ENCODE measurements around the gene CD207. TPM values are rescaled to one million over a fixed set of nuclear protein-coding genes. Genes with fewer than 3 reads are reported as not detected.

The CD207 gene
- total RNA-seq, 3 donors from 2014 or later (not counting 1 experiment from before 2014, with no cell fraction given) = not detected

DNA sequence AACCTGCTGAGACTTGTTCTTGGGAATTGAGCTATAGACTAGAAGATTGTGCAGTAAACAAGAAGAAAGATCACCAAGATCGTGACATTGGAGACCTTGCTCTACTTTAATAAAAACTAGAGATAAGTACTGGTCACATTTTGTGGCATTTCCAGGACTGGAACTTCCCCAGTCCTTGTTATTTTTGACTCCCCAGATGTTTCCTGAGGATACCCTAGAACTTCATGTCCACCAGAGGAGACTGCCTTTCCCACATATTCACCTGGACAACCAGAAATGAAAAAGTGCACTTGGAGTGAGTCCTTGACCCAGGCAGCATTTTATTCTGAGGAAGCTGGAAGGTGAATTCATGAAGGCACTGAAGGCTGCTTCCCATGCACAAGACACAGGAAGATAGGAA lies 5.7 kb downstream of the CD207 start:
- Histone ChIP-seq H3K4me1 (ENCODE audit: control insufficient read depth, insufficient read depth, low read length) (no peaks in the 10 kb centered on the region), H3K36me3 (ENCODE audit: control insufficient read depth, insufficient read depth, low read length) (no peaks in the 10 kb centered on the region), H3K4me3 (ENCODE audit: low read length) (no peak overlapping the region), H3K9me3 (ENCODE audit: control insufficient read depth, insufficient read depth, low read length) (no peaks in the 10 kb centered on the region), H3K27ac (ENCODE audit: low read length) (no peak overlapping the region), H3K27me3 (ENCODE audit: control insufficient read depth, insufficient read depth, low read length) (no peaks in the 10 kb centered on the region)
- ATAC-seq (no peak), DNase-seq (no peak)
- H3K4me3 Mint-ChIP-seq = no peak overlapping the region
- H3K9me3 Mint-ChIP-seq = no peaks in the 10 kb centered on the region
- H3K4me1 Mint-ChIP-seq = peaks cover 4 to 28% of the 10 kb centered on the region in 2 donors
- no peaks in the 10 kb centered on the region for H3K36me3 Mint-ChIP-seq
- WGBS (ENCODE audit: insufficient coverage) = 86% methylated on average over 1 of the region's 1 CpG
- intact Hi-C loops (cut with micrococcal nuclease) = no loop called here
- peaks cover 0 to 3% of the 10 kb centered on the region in 2 donors for H3K27me3 Mint-ChIP-seq (ENCODE audit: low read depth in 2 of 2)
- H3K27ac Mint-ChIP-seq = no peak overlapping the region
- TF ChIP-seq, protein P1, sequence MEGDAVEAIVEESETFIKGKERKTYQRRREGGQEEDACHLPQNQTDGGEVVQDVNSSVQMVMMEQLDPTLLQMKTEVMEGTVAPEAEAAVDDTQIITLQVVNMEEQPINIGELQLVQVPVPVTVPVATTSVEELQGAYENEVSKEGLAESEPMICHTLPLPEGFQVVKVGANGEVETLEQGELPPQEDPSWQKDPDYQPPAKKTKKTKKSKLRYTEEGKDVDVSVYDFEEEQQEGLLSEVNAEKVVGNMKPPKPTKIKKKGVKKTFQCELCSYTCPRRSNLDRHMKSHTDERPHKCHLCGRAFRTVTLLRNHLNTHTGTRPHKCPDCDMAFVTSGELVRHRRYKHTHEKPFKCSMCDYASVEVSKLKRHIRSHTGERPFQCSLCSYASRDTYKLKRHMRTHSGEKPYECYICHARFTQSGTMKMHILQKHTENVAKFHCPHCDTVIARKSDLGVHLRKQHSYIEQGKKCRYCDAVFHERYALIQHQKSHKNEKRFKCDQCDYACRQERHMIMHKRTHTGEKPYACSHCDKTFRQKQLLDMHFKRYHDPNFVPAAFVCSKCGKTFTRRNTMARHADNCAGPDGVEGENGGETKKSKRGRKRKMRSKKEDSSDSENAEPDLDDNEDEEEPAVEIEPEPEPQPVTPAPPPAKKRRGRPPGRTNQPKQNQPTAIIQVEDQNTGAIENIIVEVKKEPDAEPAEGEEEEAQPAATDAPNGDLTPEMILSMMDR (IDR thresholded peaks at IDR 0.05) = no peak

DNA sequence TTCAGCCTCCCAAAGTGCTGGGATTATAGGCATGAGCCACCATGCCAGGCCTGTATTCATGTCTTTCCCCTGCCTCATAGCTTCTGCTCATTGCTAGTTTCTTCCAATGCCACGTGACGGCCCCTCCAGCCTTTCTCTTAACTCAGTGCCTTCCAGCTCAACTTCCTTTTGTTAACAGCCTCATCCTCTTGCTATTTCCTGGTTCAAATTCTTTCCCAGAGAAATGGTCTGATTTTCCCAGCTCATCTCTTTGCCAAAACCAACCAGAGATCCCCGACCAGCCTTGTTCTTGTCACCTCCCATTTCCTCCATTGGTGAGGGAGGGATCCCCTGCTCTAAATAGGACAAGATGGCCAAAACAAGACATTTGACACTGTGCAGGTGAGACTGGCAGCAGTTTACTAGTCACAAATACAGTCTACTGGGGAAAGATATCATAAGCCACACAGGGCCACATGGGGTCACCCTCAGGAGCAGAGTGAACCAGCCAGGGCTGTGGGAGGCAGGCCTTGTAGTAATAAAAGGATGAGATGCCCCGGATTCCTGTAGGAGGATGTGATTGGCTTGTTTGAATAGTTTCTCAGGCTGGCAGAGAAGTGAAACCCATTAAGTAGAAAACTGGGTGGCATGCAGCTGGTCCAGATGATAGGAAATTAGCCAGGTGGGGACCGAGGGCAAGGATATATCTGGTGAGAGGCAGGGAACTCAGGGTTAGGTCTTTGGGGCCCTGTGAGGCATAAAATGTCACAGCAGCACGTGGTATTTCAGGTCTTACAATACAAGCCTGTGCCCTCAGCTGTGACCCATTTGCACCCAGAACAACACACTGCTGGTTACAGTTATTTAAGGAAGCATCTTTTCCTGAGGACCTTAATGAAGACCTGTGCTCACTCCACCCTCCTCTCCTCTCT lies 6.4 kb downstream of the CD207 start:
- ATAC-seq = no peak
- intact Hi-C loops (cut with micrococcal nuclease) = no loop called here
- WGBS (ENCODE audit: insufficient coverage) = 69% methylated on average over 6 of the region's 6 CpGs
- no peaks in the 10 kb centered on the region for H3K36me3 Mint-ChIP-seq
- Histone ChIP-seq H3K4me1 (ENCODE audit: control insufficient read depth, insufficient read depth, low read length) (no peaks in the 10 kb centered on the region), H3K9me3 (ENCODE audit: control insufficient read depth, insufficient read depth, low read length) (no peaks in the 10 kb centered on the region), H3K27ac (ENCODE audit: low read length) (no peak overlapping the region), H3K4me3 (ENCODE audit: low read length) (no peak overlapping the region), H3K36me3 (ENCODE audit: control insufficient read depth, insufficient read depth, low read length) (no peaks in the 10 kb centered on the region), H3K27me3 (ENCODE audit: control insufficient read depth, insufficient read depth, low read length) (no peaks in the 10 kb centered on the region)
- DNase-seq = no peak
- peaks cover 4 to 22% of the 10 kb centered on the region in 2 donors for H3K4me1 Mint-ChIP-seq
- TF ChIP-seq, protein P1 (IDR thresholded peaks at IDR 0.05) = no peak
- peaks cover 0 to 3% of the 10 kb centered on the region in 2 donors for H3K27me3 Mint-ChIP-seq (ENCODE audit: low read depth in 2 of 2)
- H3K9me3 Mint-ChIP-seq = no peaks in the 10 kb centered on the region
- no peak overlapping the region for H3K27ac Mint-ChIP-seq
- H3K4me3 Mint-ChIP-seq = no peak overlapping the region

DNA sequence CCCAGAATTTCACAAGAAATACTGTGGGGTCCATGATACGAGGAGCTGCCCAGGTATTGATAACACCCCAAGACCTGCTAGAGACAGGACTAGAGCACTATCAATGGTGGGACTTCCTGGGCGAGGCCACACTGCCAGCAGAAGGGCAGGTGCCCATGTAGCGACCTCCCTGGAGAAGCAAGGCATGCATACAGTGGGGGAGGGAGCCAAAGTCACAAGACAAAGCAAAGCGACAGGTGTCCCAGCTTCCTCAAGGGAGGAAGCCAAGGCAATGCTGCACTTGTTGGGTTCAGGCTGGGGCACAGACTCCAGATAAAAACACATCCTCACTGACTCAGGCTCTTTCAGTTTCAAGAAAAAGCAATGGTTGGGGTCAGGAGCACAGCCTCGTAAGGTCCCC lies 7.5 kb downstream of the CD207 start:
- Histone ChIP-seq H3K9me3 (ENCODE audit: control insufficient read depth, insufficient read depth, low read length) (no peaks in the 10 kb centered on the region), H3K4me3 (ENCODE audit: low read length) (no peak overlapping the region), H3K27ac (ENCODE audit: low read length) (no peak overlapping the region), H3K36me3 (ENCODE audit: control insufficient read depth, insufficient read depth, low read length) (no peaks in the 10 kb centered on the region), H3K27me3 (ENCODE audit: control insufficient read depth, insufficient read depth, low read length) (no peaks in the 10 kb centered on the region), H3K4me1 (ENCODE audit: control insufficient read depth, insufficient read depth, low read length) (peaks cover 5% of the 10 kb centered on the region)
- intact Hi-C loops (cut with micrococcal nuclease) = no loop called here
- TF ChIP-seq, protein P1 (IDR thresholded peaks at IDR 0.05) = no peak
- Mint-ChIP-seq H3K4me1 (peaks cover 7 to 26% of the 10 kb centered on the region in 2 donors), H3K36me3 (no peaks in the 10 kb centered on the region), H3K27me3 (ENCODE audit: low read depth in 2 of 2) (peaks cover 0 to 3% of the 10 kb centered on the region in 2 donors), H3K9me3 (no peaks in the 10 kb centered on the region), H3K4me3 (no peak overlapping the region), H3K27ac (no peak overlapping the region)
- ATAC-seq = no peak
- no peak for DNase-seq
- WGBS (ENCODE audit: insufficient coverage) = 78% methylated on average over 5 of the region's 5 CpGs

All from natural killer cell (primary cell).